ENCODE results near the gene RSPH1.

RSPH1 gene

GRCh38 chr21:42423685-42424084 is 72.3 kb downstream of the RSPH1 start:
- DNase-seq = no peak

- no peak for DNase-seq
These were observed 72.8 kb downstream of the RSPH1 start for GRCh38 chr21:42423197-42423675.

Data from OCI-M1 (cell line).